DMS114 treated with DMSO at 0.1 percent for 48 hours (cell line): ENCODE data around the gene CNOT8.
"Not testable (repeated sequence)": the region's sequence is repeated elsewhere in the genome, so short reads cannot be mapped to it uniquely, and the experiment has no call there.

ENCODE experiments used
- DNase-seq: peaks from one replicate; lab custom pipeline; 2025; ENCODE audit not compliant: unreplicated experiment; lab: John Stamatoyannopoulos, UW

Gene CNOT8

DNA sequence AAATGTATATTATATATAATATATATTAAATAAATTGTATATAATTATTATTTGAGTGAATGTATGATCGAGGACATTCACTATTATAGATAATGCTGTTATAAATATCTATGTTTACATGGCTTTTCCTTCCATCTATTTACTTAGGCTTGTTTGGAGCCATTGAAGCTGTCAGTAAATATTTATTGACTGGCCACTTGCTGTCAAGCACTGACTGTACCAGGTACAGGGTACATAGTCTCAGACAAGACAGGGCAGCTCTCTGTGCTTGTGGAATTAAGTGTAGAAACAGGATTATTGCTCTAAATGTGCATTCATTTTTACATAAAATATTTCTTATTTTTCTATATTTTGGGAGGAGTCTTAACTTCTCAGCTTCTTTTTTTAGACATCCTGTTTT, 24.4 kb upstream of the CNOT8 start:
- no peak for DNase-seq

DNA sequence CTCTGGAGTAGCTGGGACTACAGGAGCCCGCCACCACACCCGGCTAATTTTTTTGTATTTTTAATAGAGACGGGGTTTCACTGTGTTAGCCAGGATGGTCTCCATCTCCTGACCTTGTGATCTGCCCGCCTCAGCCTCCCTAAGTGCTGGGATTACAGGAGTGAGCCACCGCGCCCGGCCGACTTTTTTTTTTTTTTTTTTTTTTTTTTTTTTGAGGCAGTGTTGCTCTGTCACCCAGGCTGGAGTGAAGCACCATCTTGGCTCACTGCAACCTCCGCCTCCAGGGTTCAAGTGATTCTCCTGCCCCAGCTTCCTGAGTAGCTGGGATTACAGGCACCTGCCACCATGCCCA, 22.8 kb upstream of the CNOT8 start:
- DNase-seq: not testable (repeated sequence)

DNA sequence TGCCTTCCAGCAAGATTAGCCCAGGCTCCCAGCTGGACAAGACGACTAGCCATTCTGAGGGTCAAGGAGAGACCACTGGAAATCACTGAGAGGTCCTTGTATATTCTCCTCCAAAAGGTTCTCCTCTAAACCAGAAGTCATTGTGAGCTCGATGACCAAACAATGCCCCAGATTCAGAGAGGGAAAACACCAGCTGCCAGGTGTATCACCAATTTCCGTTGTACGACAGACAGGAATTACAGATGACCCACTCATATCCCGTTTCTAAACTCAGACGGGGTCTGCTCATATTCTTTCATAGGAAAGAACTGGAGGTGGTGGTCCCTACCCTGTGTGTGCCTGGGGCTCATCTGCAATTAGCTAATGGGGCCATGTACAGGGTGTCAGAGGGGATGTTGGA, 22.2 kb upstream of the CNOT8 start:
- DNase-seq: no peak

DNA sequence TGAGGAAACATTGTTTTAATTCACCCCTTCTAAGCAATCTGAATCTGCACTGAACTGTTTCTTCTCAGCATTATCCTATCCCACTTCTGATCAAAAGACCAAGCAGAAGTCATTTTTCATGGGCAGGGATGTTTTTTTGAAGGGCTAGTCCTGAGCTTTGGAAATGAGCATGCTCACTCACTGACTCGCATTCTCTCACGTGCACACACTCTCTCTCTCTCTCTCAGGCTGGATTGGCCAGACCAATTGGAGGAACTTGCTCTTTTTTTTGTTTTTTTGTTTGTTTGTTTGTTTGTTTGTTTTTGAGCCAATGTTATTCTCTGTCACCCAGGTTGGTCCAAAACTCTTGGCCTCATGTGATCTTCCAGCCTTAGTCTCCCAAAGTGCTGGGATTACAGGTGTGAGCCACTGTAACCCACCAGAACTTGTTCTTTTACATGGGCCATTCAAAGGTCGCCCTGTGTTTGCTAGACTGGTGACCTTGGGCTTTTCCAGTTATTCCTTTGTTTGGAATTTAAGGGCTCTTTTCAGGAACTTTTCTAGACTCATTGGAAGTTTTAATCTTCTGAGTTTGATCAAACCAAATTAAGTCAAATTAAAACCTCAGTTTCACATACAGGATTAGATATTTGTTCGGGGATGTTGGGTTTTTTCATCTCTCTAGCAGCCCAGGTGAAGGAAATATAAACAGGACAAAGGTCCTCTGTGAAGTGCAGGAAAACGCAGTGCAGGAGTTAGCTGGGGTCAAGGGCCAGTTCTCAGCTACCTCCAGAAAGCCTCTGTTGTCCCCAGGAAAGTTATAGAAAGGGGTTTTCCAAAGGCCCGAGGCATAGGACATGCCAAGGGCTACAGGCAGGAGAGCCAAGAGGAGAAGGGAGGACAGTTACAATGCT, 21.2 kb upstream of the CNOT8 start:
- no peak for DNase-seq

DNA sequence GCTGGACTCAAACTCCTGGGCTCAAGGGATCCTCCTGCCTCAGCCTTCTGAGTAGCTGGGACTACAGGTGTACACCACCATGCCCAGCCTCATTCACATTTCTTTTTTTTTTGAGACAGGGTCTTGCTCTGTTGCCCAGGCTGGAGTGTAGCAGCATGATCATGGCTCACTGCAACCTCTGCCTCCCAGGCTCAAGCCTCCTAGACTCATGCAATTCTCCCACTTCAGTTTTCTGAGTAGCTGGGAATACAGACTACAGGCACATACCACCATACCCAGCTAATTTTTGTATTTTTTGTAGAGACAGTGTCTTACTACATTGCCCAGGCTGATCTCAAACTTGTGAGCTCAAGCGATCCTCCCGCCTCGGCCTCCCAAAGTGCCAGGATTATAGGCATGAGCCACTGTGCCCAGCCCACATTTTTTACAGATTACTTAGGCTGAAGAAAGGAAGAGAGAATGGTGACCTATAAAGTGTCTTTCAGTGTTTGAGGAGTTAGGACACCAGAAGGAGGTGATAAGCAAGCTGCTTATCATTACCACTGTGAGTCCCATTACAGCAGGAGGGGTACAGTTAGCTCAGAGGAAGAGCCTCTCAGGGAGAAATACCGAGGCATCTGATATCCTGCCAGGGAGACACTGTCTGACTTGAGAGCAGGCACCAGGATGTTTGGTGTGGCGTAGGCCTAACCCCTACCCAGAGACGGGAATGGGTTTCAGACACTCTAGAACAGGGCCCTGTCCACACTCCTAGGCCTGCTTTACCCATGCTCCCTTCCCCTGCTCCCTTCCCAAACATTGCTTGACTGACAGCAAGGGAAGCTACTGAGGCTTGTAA, 17.8 kb upstream of the CNOT8 start:
- no peak for DNase-seq

DNA sequence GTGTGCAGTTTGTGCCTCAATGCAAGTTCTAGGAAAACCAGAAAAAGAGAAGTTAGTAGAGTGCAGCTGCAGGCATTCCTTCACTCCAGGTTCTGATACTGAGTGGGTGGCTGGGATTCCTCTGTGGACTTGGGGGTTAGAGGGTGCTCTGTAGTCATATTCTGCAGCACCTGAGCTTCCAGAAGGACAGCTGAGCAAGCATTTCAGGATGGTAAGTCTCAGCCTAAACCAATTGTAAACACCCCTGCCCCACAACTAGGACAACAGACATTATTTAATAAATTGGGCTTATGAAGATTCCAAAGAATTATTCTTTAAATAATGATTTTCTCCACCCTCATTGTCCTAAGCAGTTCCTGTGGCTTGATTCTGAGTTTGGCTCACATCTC, 17.2 kb upstream of the CNOT8 start:
- DNase-seq: no peak

DNA sequence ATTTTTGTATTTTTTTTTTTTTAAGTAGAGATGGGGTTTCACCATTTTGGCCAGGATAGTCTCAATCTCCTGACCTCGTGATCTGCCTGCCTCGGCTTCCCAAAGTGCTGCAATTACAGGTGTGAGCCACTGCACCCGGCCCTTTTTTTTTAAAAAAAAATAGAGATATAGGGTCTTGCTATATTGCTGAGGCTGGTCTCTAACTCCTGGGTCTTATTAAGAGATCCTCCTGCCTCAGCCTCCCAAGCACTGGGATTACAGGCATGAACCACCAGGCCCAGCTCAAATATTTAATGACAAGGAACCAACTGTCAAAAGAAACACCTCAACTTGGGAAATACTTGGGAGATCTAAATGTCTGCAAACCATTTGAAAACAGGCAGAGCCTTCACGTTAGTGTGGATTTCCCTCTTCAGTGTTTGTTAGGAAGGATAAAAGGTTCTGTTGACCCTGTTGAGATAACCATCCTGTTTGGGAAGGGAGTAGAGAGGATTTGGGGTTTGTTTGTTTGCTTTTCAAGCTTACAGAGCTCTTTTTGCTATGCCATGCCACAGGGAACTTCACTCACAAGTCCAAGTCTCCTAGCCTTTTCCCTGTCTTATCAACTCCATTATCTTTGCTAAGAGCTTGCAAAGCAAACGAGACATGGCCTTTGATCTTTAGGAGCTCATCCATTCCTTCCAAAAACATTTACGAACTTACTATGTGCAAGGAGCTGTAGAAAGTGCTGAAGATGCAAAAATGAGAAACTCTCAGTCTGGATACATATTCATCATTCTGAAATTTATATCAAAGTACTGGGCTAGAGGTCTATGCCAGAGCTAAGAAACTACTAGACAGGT, 15.5 kb upstream of the CNOT8 start:
- DNase-seq: no peak

DNA sequence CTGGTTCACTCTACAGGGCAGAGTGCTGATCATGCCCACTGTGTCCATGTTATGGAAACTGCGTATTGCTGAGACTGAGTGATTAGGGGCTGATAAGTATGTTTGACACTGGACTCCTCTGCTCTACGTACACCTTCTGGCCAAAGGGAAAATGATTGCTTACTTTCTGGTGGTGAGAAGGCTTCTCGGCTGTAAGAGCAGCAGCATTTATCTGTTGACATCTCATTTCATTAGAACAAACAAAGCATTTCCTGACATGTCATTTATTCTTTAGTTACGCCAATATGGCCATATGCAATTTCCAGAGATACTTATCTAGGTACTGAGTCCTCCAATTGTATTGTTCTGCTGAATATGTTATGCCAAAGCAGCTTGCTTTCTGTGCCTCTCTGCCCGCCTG, 13.6 kb upstream of the CNOT8 start:
- no peak for DNase-seq

DNA sequence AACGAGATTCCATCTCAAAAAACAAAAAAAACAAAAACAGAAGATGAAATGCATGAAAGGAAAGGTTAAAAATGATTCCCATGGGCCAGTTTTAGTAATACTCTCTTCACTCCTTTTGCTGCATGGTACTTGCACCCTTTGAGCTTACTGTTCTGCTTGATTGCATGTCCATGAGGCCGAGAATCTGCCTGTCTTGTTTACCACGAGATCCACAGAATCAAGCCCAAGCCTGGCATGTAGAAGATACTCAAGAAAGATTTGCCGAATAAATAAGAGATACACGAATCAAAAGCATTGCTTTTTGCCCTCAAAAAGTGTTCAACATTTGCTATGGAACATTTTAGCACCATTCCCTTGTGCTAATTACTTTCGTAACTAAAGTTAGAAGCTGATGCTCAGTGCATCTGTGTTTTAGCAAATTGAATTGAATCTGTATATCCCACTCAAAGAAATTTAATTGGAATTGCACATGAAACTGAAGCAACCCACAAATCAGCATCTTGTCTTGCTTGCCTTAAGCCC, 9.1 kb upstream of the CNOT8 start:
- no peak for DNase-seq

DNA sequence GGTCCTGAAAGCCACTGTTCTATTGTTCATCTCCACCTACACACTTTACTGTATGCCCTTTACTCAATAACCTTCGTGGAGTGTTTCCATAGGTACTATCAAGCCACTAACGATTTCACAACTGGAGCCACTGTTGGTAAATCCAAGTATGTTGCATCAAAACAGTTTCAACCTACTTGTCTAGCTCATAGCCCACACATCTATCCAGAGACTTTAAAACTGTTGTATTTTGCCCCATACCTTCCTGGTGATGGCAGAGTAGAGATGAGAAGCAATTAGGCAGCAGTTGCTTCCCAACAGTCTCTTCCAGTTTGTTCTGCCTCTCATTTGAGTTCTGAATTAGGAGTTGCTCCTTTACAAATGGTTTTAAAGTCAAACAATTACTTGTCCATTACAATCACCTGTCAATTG, 8.6 kb upstream of the CNOT8 start:
- no peak for DNase-seq

DNA sequence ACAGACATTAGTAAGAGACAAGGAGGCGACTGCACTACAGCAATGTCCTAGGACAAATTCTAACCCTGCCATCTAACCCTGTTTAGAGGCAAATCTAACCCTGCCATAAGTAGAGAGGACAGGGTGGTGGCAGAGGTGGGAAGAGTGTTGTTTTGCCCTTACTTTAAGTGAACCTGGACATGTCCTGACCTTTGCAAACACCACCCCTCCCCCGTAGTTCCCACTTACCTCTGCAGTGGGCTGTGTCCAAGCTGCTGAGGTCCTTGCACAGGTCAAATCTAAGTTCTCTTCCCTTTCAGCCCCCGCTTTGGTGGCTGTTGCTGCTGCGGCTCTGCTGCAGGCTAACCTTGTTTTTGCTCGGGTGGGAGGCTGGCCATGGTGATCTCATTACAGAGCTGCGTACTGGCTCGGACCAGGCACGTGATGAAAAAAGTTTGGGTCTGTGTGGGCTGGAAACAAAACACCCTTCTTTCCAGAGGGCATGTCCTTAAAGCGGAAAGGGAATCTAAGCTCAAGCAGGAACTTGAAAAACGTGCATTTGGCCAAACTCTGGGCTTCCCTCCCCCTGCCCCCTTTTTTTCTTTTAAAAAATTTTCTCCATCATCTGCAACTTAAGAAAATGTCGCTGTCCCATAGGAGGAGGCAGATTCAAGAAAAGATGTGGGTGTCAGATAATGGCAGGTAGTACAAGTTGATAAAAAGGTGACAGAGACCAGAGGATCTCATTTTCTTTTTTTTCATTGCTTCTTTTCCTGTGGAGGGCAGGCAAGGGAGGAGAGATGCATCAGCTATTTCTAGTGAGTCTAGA, 8.0 kb upstream of the CNOT8 start, which contains the start of gene FAXDC2:
FAXDC2 (minus strand) TSS at position 349 of the 808 bp plus-strand sequence. CDS start 12,425 bp downstream, outside the sequence.
- peak; percentile 32 for DNase-seq

DNA sequence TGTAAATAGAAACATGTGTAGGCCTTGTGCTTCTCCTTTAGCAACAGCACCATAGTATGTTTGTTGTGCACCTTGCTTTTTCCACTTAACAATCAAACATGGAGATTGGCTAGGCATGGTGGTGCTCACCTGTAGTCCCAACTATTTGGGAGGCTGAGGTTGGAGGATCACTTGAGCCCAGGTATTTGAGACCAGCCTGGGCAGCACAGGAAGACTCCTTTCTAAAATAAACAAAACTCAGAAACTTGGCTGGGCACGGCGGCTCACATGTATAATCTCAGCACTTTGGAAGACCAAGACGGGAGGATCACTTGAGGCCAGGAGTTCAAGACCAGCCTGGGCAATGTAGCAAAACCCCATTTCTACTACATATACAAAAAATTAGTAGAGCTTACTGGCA, 7.1 kb upstream of the CNOT8 start:
- no peak for DNase-seq

DNA sequence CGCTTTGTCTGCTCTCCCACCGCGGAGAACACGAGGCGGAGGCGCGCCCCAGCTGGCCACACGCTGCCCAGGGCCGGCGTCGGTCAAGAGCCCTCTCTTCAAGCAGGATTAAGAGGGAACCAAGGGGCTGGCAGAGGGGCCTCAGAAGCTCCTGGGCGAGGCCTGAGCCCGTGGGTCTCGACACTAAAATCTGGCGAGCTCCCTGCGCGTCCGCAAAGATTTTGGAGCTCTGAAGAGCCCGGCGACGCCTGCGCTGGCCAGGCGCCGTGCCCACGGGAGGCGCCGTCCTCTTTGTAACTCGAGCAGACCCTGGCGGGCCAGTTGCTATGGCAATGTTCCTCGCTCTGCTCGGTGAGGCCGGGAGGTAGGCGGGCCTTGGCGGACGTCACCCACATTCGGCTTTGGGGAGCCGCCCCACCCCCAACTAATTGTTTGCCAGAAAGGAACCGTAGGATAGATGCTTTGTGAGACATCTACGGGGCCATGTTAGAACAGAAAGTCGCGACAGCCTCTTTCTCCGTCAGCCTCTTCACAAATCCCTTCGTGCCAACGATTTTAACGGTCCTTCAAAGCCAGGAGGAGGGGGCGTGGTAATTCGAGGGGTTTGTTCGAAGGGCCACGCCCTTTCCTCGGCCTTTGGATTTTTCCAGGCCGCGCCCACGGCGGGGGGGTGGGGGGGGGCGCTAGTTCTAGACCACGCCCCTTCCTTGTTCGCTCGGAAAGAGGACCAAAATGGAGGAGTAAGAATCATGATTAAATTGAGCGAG, 714 bp upstream of the CNOT8 start:
- DNase-seq: peak; percentile 98

DNA sequence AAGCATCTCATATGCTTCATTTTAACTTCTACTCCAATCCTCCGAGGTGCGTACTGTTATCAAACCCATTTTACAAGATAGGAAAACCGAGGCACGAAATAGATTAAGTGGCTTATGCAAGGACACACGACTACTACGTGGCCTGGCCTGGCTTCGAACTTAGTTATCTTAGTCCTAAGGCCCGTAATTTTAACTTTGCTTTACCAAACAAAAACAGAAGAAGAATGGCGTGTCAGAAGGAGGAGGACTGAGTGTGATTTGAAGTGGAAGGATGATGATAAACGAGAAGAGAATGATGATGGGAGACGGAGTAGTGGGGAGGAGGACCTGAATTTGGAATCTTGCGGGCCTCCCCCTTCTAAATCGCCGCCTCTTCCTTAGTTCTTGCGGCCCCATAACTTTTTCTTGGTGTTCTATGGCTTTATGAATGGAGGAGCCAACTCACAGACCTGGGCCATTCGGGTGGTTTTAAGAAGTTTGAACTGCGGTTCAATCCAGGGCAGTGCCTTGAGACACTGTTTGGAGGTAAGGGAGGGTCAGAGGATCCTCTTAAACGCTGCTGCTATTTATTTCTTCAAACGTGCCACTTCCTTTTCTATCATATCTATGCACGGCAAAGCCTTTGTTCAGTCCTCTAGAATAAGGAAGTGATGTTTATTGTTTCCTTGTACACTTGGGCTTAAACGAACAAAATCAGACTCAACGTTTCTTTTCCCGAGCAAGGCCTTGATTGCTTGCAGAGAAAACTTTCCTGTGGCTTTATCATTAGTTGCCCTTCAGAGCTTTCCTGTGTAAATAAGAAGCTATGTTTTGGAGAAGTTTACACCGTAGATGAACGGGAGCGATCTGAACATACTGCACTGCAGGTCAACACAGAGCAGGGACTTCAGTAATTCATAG, 795 bp downstream of the CNOT8 start:
- peak; percentile 18 for DNase-seq

DNA sequence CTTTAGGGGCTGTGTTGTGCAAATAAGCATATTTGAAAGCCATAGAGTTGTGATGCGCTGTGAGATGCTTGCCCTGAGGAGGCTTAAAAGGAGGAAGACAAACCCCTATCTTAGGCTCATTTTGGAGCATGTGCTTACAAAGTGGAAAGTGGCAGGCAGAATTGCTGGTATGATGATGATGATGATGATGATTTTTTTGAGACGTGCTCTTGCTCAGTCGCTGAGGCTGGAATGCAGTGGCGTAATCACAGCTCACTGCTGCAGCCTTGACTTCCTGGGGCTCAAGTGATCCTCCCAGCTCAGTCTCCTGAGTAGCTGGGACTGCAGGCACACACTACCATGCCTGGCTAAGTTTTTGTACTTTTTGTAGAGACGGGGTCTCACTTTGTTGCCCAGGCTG, 1.7 kb downstream of the CNOT8 start:
- DNase-seq: no peak

DNA sequence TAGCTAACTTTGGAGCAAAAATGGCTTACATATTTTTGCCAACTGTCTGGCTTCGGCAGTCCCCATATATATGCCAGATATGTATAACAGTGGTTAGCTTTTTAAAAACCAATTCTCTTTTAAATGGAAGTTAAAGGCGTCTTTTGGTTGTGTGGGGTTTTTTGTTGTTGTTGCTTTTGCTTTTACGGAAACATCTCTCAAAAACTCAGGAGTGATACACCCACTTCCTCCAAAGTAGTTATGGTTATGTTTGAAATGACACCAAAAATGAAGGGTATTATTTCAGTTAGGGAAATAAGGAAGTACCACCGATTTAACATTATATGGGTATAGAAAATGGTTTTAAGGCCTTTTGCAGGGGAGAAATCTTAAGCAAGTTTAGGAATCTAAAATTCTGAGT, 2.3 kb downstream of the CNOT8 start:
- DNase-seq: no peak

DNA sequence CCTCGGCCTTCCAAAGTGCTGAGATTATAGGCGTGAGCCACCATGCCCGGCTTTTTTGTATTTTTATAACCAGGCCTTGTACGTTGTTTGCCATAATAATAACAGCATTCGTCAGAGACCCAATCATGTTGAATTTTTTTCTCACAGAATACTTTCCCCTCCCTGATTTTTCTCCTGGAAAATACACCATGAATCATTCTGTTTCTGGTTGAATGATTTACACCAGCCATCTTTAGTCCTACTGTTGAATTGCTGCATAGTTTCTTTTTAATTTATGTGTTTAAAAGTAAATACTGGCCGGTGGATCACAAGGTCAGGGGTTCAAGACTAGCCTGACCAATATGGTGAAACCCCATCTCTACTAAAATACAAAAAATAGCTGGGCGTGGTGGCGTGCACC, 3.5 kb downstream of the CNOT8 start:
- no peak for DNase-seq

DNA sequence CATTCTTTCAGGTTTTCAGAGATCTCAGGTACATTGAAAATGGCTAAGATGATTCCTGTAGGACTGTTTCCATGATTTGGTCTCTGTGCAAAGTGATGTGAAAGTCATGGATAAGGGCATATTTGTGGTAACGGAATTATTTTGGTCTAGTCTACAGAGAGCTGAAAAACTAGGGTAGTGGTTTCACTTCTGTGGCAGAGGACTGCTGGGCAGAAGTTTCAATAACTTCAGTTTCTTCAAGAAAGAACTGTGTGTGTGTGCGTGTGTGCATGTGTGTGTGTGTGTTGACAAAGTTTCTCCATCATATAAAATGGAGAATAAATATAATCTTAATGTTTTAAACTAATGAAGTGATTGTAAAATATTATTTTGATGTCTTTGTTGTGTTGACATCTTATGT, 4.3 kb downstream of the CNOT8 start:
- DNase-seq: no peak
